ENCODE results near the gene CTSF. TPM values are rescaled to one million over a fixed set of nuclear protein-coding genes. Genes with fewer than 3 reads are reported as not detected.
"Not testable (repeated sequence)": the region's sequence is repeated elsewhere in the genome, so short reads cannot be mapped to it uniquely, and the experiment has no call there.

The CTSF gene
- total and polyA plus RNA-seq, 2 of the 8 experiments (the other 6 are each of a cell fraction or from before 2014, with no cell fraction given): 0.58 to 2.3 TPM

DNA sequence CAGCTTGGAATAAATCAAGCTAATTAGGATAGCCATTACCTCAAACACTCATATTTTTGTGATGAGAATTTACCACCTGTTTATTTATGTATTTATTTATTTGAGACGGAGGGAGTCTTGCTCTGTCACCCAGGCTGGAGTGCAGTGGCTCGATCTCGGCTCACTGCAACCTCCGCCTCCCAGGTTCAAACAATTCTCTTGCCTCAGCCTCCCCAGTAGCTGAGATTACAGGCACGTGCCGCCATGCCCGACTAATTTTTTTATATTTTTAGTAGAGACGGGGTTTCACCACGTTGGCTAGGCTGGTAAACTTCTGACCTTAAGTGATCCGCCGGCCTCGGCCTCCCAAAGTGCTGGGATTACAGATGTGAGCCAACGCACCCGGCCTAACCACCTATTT lies 23.5 kb downstream of the CTSF start:
- H3K23me2 ChIP-seq (ENCODE audit: low read depth, low read length); H3K23ac ChIP-seq (ENCODE audit: insufficient read length); H4K5ac ChIP-seq (ENCODE audit: insufficient read length, low read depth, low read length); H2BK15ac ChIP-seq (ENCODE audit: low read length); FAIRE-seq; H3K79me1 ChIP-seq (ENCODE audit: low read depth, low read length); H2BK5ac ChIP-seq (ENCODE audit: low read depth, low read length); DNase-seq (ENCODE audit: low read depth in 1 of 2, low spot score in 2 of 2); H3K9me3 ChIP-seq (ENCODE audit: insufficient read depth in 2 of 2, low read depth in 1 of 2, low read length in 1 of 2); H4K20me1 ChIP-seq (replicated peaks in 1 of 2; ENCODE audit: control insufficient read depth in 1 of 2, insufficient read depth in 2 of 2, low read length in 2 of 2); H3K18ac ChIP-seq (ENCODE audit: extremely low read depth, low read length); H2BK12ac ChIP-seq (ENCODE audit: low read depth, low read length); H3K79me2 ChIP-seq (ENCODE audit: control insufficient read depth in 1 of 2, insufficient read depth in 2 of 2, low read length in 2 of 2); H3K36me3 ChIP-seq (ENCODE audit: control insufficient read depth in 2 of 4, insufficient read depth in 4 of 4, low read length in 3 of 4); H3K9ac ChIP-seq (replicated peaks in 1 of 4; ENCODE audit: extremely low read depth in 1 of 4, low read depth in 3 of 4, low read length in 3 of 4); H2BK120ac ChIP-seq (replicated peaks; ENCODE audit: low read depth, low read length); H2BK20ac ChIP-seq (ENCODE audit: low read length); H3K27me3 ChIP-seq (replicated peaks in 1 of 4; ENCODE audit: control insufficient read depth in 3 of 4, extremely low read depth in 1 of 4, insufficient read depth in 3 of 4, low read length in 3 of 4); H4K8ac ChIP-seq (ENCODE audit: extremely low read depth, insufficient read depth, low read length); H3K27ac ChIP-seq (ENCODE audit: low read depth, low read length); H2AK5ac ChIP-seq (ENCODE audit: low read depth, low read length); H4K91ac ChIP-seq (replicated peaks; ENCODE audit: insufficient read length, low read length); H3K56ac ChIP-seq (replicated peaks; ENCODE audit: insufficient read length, low read depth, low read length); H3K4ac ChIP-seq (replicated peaks; ENCODE audit: insufficient read length, low read depth, low read length); H2AFZ ChIP-seq (ENCODE audit: low read length); H3K14ac ChIP-seq (ENCODE audit: insufficient read length): not testable (repeated sequence)
- CTCF ChIA-PET (ENCODE audit: partially characterized antibody): interaction anchor here (1.4 to 1.8 kb wide), 2 partner anchors 33 to 66 kb away, joined by 3 read pairs; no protein-coding TSS in a partner anchor
- 82% methylated on average over 14 of the region's 14 CpGs; no CpG with 5 or more reads in 1 of the 2 experiments for WGBS, 2 experiments (ENCODE audit: extremely low coverage in 1 of 2, insufficient coverage in 1 of 2, insufficient read length in 1 of 2, insufficient replicate concordance in 2 of 2, low coverage in 1 of 2, low lambda C conversion rate in 2 of 2, missing lambda C conversion rate in 1 of 2)
- peak overlapping the region; percentile 50 to 72 for H3K4me2 ChIP-seq (ENCODE audit: insufficient read depth in 1 of 2, low read depth in 2 of 2, low read length in 2 of 2)
- peaks cover 0 to 17% (median 11%) of the 10 kb centered on the region in 4 experiments; a peak in 6 of 7 replicates for H3K4me1 ChIP-seq (replicated peaks in 1 of 4; ENCODE audit: control insufficient read depth in 3 of 4, insufficient read depth in 4 of 4, low read length in 3 of 4)
- H3K4me3 ChIP-seq (ENCODE audit: extremely low read depth in 1 of 4, insufficient read depth in 2 of 4, low read depth in 3 of 4, low read length in 4 of 4): peak overlapping the region in 3 of 4 experiments; percentile 71 to 84 (median 74); a peak in 6 of 8 replicates
- POLR2A ChIA-PET (ENCODE audit: partially characterized antibody): interaction anchor here (0.8 to 7.9 kb wide), 11 partner anchors 10 to 94 kb away, joined by 3 to 54 read pairs (median 12); partner anchors contain the start of genes BBS1, CTSF, DPP3 and RBM14

Data from H1 (cell line).